Activated CD4-positive, alpha-beta T cell treated with anti-CD3 and anti-CD28 coated beads, Interleukin-10, Interleukin-2, amounts not matched to agents 100 ng/mL and 50 ng/mL, durations not matched to agents 16 hours and 8 hours (primary cell): ENCODE data around the gene CDK5RAP1.

Experiments
- DNase-seq: peaks from one replicate; pipeline ENCODE4 v3.0.0-alpha.2; 2020

The CDK5RAP1 gene

DNA sequence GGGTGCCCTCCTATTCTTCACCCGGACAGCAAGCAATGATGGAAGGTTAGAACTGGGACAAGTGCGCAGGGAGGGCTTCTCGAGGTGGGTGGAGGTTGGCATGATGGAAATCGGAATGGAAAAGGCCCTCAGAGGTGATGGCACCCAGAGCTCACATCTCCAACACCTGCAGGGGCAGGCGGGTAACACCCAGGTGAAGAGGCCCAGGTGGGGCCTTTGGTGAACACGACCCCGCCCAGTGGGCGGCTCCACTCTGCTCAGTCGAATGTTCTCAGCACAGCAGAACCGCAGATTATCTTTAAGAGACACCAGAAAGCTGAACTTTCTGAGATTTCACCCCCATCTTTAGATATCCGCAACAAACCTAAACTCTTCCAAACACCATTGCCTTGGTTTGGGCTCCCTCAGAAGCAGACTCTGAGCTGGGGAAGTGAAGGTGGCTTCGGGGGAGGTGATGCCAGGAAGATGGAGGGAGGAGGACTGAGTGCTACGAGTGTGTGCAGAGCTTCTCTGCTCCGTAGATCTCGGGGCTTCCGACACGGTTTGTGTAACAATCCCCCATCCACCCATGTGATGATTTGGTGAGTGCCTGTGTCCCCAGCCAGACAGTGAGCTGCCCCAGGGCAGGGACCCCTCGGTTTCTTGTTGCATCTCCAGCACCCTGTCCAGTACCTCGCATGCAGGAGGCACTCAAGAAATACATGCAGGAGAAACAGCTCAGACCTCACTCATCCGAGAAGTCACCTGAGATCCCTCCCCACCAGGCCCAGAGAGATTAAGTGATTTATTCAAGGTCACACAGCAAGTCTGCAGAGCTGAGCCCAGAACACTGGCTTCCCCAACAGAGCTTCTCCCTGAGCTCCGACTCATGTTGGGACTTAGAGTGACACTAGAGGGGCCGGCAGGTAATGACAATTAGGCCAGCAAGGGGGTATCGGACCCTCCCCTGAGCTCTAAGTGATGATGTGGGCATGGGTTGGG, 72.9 kb downstream of the CDK5RAP1 start:
- DNase-seq: no peak

DNA sequence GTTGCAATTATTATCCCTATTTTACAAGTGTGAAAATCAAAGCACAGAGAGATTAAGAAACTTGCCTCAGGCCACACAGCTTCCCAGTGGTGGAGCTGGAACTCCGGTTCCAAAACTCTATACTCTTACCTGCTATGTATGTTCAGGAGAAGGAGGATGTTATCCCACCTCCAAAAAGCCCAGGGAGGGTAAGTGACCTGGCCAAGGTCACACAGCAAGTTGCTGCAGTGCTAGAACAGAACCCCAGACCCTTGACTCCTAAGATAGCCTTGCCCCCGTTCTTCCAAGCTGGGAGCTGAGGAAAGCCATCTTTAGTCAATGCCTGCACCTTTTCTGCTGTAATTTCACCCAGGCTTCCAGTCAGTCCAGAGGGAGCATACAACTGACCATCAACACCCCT, 76.0 kb downstream of the CDK5RAP1 start:
- no peak for DNase-seq

DNA sequence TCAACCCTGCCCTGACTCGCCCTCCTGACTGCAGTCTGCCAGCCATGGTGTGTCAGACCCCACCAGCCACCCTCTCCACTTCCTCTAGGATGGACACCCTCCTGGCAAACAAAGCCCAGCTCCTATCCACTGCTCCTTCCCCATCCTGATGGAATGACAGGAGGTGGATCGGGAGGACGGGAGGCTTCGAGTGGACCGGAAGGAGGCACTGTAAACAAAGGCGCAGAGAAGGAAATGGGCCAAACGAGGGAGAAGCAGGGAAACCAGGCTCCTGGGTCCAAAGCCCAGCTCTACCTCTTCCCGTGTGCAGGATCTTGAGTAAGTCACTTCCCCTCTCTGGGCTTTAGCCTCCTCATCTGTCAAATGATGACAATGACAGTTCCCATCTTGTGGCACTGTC, 78.1 kb downstream of the CDK5RAP1 start:
- DNase-seq: no peak

DNA sequence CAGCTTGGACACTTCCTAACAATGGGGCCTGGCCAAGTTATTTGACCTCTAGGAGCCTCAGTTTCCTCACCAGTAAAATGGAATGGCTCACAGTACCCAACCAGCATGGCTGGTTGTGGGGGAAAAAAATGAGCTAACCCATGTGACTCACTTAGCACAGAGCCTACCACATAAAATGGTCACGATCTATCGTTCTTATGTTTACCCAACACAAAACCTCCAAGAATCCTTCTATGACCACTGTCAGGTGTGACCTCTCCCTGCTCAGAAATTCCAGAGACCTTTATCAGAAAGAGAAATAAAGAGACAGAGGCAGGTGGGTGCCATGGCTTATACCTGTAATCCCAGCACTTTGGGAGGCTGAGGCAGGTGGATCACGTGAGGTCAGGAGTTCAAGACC, 78.9 kb downstream of the CDK5RAP1 start:
- DNase-seq: no peak

DNA sequence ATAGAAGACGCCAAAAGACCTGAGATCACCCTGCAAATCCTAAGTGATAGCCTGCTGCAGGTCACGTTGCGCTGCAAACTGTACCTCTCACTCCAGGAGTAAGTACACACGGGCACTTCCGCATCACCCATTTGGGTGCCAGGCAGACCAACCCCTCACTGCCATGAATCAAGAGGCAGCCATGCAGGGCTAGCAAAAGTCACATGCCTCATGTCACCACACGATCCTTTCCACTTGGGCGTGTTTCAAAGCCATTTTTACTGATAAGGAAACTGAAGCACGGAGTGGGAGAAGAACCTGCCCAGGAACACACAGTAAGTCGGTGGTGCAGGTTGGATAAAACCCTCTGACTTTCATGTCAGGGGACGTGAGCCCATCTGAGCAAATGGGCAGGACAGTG, 81.3 kb downstream of the CDK5RAP1 start:
- DNase-seq: no peak

DNA sequence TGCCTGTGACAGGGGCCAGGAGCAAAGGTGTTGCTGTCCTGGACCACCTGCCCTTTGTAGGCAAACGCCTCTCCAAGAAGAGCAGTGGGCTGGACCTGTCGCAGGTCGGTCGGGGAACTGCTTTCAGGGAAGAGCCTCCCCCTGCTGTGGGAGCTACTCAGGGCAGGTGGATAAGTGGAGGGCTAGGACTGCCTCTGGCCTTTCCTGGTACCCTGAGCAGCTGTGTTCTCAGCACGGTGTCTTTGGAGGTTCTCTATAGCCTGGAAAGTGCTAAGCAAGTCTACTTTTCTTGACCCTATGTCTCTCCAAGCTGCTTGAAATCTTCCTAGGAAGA, 83.3 kb downstream of the CDK5RAP1 start:
- DNase-seq: no peak

DNA sequence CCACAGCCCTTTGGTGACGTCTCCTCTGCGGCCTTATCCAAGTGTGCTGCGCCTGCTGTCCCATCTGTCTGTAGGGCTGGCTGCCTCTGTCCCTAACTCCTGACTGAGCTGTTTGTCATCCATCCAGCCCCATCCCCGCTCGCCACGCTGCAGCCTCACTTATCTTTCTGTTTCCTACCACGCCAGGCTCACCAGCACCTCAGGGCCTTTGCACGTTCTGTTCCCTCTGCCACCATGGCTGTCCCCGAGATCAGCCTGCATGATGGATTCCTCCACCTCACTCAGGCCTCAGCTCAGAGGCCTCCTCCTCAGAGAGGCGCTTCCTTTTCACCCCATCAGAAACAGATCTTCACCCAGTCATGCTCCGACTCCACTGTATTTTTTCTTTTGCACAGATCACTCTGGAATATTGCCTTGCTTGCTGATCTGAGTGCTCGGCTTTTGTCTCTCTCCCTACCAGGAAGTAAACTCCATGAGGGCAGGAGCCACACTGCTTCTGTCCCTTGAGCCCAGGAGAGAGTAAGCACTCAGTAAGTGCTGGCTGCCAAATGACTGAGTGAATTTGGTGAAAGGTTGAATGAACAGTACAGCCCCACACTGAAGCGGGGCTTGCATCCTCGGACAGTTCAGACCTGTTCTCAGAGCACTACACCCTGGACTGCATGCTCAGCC, 83.8 kb downstream of the CDK5RAP1 start:
- no peak for DNase-seq

DNA sequence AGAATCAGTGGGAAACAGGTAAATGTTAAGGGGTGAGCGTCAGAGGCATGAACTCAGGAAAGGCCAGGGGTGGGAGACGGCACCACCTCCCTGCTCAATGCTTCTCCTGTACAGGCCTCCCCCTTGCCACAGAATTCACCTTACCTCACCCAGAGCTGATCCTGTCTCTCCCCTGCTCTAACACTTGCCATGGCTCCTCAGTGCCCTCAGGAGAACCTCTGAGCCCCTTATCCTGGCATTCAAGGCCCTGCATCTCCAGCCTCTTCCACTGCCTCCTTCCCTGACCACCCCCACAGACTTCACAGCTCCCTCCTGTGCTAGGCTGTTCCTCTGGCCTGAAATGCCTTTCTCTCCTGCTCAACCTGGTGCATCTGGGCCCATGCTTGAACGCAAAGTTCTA, 84.4 kb downstream of the CDK5RAP1 start:
- DNase-seq: no peak

DNA sequence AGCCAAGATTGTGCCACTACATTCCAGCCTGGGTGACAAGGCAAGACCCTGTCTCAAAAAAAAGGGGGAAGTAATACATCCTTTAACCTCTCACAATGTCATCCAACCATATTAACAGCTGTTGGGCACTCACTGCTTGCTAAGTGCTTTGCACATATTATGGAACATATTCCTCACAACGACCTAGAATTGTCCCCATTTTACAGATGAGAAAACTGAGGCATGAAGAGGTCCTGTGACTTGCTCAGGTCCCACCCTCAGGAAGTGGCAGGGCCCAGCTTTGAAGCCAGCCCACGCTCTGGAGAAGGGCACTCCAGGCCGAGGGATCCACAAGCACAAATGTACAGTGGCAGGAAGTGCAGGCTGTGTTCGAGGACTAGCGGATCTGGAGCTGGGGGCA, 85.0 kb downstream of the CDK5RAP1 start:
- no peak for DNase-seq

DNA sequence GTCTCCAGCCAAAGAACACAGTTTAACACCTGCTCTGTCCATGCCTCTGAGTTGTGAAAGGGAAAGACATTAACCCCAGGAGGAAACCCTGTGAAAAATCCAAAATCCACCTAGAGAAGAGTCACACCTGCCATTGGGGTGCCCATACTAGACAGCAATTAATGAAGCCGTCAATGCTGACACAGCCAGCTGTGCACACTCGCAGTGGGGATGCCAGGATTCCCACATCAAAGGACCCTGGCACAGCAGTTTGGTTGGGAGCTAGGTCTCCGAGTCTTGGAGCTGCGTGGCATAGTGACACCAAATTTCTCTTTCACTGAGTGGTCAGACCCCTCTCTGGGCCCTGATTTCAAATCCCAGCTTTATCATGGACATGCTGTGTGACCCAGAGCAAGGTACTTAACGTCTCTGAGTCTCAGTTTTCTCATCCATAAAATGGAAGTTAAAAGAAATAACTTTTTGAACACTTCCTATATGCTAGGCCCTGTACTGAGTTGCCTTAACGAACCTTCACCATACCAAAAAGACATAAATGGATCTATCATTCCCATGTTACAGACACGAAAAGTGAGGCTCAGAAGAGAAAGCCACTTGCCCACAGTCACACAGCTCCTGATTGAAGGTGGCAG, 87.5 kb downstream of the CDK5RAP1 start:
- DNase-seq: no peak

DNA sequence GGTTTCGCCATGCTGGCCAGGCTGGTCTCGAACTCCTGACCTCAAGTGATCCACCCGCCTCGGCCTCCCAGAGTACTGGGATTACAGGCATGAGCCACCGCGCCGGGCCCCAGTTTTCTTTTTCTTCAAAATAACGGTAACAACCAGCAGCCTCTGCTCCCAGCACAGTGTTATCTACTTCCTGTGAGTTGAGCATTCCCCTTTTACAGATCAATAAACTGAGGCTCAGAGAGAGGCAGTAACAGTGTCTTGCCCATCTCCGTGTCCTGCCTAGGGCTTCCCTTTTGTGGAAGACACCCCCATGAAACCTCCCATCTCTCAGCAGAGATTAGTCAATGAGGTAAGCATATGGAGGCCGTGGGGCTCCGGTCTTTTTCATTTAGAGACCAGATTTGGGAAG, 88.7 kb downstream of the CDK5RAP1 start:
- DNase-seq: no peak

DNA sequence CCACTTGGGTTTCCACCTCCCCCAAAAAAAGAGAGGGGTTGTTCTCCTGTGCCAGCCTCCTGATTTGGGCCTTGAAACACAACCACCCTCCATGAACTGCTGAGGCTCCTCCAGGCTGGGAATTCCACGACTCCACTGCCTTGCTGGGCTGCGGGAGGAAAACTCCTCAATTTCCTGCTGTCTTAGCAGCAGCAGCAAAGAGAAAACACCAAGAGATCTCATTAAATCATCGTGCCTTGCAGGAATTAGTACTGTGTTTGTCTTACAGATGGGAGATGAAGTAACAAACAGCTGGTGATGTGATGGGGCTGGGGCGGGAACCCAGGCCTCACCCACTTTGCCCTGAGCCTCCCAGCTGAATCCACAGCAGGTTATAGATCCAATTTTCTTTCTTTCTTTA, 89.3 kb downstream of the CDK5RAP1 start:
- no peak for DNase-seq

DNA sequence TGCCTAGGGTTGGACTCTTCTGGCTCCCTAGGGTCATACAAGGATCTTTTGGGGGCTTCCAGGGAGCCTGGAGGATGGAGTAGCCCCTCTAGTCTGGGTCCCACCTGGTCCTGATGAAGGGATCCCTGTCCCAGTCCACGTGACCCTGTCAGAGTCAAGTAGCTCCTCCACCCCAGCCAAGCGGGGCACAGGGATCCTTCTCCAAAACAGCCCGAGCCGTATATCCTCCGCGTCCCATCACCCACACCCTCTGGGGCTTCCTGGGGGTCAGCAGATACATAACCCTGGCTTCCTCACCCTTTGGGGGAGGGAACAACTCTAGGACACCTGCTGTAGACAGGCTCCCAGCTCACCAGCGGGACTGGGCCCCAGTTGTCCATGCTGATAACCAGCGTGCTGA, 90.3 kb downstream of the CDK5RAP1 start:
- no peak for DNase-seq

DNA sequence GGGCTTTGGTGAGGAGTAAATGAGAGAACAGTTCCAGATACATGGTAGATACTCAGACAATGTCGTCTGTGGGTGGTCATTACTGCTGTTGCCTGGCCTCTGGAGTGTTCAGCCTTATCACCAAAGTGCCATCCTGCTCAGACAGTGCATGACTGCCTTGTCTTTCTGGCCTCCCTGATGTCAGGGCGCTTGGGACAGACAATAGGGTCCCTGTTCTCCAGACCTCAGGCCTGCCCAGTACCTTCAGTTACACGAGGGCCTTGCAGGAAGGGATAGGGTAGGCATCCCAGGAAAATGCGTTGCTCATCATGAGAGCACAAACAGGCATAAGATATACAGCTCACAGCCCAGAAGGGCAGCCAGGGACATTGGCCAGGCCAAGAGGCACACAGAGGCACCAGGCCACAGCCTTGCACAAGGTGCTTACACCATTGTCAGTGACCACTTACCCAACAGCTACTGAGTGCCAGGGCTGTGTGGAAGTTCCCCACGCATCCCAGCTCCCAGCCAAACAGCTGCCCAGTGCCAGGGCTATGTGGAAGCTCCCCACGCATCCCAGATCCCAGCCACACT, 90.9 kb downstream of the CDK5RAP1 start:
- DNase-seq: no peak

DNA sequence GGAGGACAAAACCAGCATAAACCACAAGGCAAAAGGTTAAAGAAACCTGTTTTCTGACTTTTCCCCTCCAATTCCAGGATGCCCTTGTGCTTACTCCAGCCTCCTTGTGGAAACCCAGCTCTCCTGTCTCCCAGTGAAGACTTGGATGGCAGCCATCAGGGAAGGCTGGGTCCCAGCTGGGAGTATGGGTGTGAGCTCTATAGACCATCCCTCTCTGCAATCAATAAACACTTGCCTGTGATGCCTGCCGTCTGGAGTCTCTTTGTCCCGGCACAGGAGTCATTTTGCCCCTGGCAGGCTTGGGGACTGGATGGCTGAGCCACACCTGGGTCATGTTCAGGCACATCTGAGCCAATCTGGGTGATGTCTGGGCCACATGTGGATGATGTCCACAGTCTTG, 91.7 kb downstream of the CDK5RAP1 start:
- no peak for DNase-seq
